Left ventricle myocardium superior (tissue), 1 donor: ENCODE data around the gene EIPR1. TPM values are rescaled to one million over a fixed set of nuclear protein-coding genes. Genes with fewer than 3 reads are reported as not detected.

Experiments used
- ATAC-seq: fragments of 200-7000 bp; cut with Tn5 transposase; one replicate; pipeline ENCODE4 v1.9.1; 2020; ENCODE audit warnings: mild to moderate bottlenecking, moderate library complexity
- DNase-seq: peaks from one replicate; pipeline ENCODE4 v3.0.0-alpha.2; 2020
- intact Hi-C: fragments of 100-400 bp; cut with micrococcal nuclease; formaldehyde crosslinking; loops from one replicate; pipeline ENCODE4 v1.11.0; 2022
- total RNA-seq: library from RNA; stranded (reverse); fragmentation: NEBNext Ultra II Directional; extraction: Animal tissue kit (Norgen Biotek cat#: 25700); gene quantifications from one replicate; pipeline ENCODE4 v1.2.1, GENCODE V29; 2021
- donor health status: DM: no; HTN: yes; CAD: no; lungs with severe emphysema.

Gene EIPR1
- total RNA-seq, 1 donor from 2014 or later = 9.6 TPM

- intact Hi-C loops = no loop called here
- DNase-seq (no peak), ATAC-seq (peak; percentile 68)
Observed at GRCh38 chr2:3405307-3405706, 27.7 kb upstream of the EIPR1 start.

- ATAC-seq (no peak), DNase-seq (no peak)
- intact Hi-C loops = no loop called here
Observed at GRCh38 chr2:3404349-3404894, 26.8 kb upstream of the EIPR1 start.

GRCh38 chr2:3403587-3404334 is 26.1 kb upstream of the EIPR1 start:
- intact Hi-C loops = no loop called here
- no peak for DNase-seq
- no peak for ATAC-seq

GRCh38 chr2:3399829-3400228 is 22.2 kb upstream of the EIPR1 start:
- peak; percentile 83 for DNase-seq
- ATAC-seq = peak; percentile 97
- intact Hi-C loops = no loop called here

- ATAC-seq (no peak), DNase-seq (no peak)
- intact Hi-C loops = no loop called here
Observed at GRCh38 chr2:3399381-3399780, 21.8 kb upstream of the EIPR1 start.

- DNase-seq (no peak), ATAC-seq (no peak)
- intact Hi-C loops = no loop called here
Observed at GRCh38 chr2:3398857-3399256, 21.2 kb upstream of the EIPR1 start.

- DNase-seq = no peak
- no peak for ATAC-seq
- intact Hi-C loops = no loop called here
Observed at GRCh38 chr2:3396920-3397559, 19.4 kb upstream of the EIPR1 start.

GRCh38 chr2:3392216-3392615 is 14.6 kb upstream of the EIPR1 start:
- ATAC-seq = no peak
- DNase-seq = no peak
- intact Hi-C loops = no loop called here

- no peak for DNase-seq
- intact Hi-C loops = no loop called here
Observed at GRCh38 chr2:3390041-3390440, 12.4 kb upstream of the EIPR1 start.

GRCh38 chr2:3389193-3389592 is 11.6 kb upstream of the EIPR1 start:
- intact Hi-C loops = no loop called here
- no peak for ATAC-seq

More at GRCh38 chr2:3390041-3390440, 12.4 kb upstream of the EIPR1 start:
- ATAC-seq = no peak

GRCh38 chr2:3388412-3388738 is 10.8 kb upstream of the EIPR1 start:
- ATAC-seq (no peak), DNase-seq (no peak)
- intact Hi-C loops = no loop called here

More at GRCh38 chr2:3389193-3389592, 11.6 kb upstream of the EIPR1 start:
- DNase-seq = no peak

- no peak for ATAC-seq
- intact Hi-C loops = no loop called here
Observed at GRCh38 chr2:3387644-3388411, 10.2 kb upstream of the EIPR1 start.

GRCh38 chr2:3387011-3387410 is 9.4 kb upstream of the EIPR1 start:
- intact Hi-C loops = no loop called here
- ATAC-seq (no peak), DNase-seq (no peak)

More at GRCh38 chr2:3387644-3388411, 10.2 kb upstream of the EIPR1 start:
- DNase-seq = no peak

GRCh38 chr2:3386448-3386958 is 8.9 kb upstream of the EIPR1 start:
- no peak for ATAC-seq
- intact Hi-C loops = no loop called here
- no peak for DNase-seq

- intact Hi-C loops = no loop called here
- ATAC-seq (peak; percentile 91), DNase-seq (peak; percentile 94)
Observed at GRCh38 chr2:3379647-3380534, 2.3 kb upstream of the EIPR1 start, which contains the start of gene TRAPPC12. Gene TRAPPC12, plus strand, starts transcription at chr2:3379694. Its CDS starts 7,930 bp downstream, at chr2:3387624.

GRCh38 chr2:3379339-3379646 is 1.7 kb upstream of the EIPR1 start:
- ATAC-seq (no peak), DNase-seq (no peak)
- intact Hi-C loops = no loop called here

GRCh38 chr2:3377279-3377611 is 373 bp downstream of the EIPR1 start:
- no peak for DNase-seq
- ATAC-seq = peak; percentile 2
- intact Hi-C loops = no loop called here

GRCh38 chr2:3376821-3377220 is 797 bp downstream of the EIPR1 start:
- ATAC-seq = no peak
- DNase-seq = no peak
- intact Hi-C loops = no loop called here
